T follicular helper cell (primary cell): ENCODE data around the gene OR2C1.
A peak's percentile ranks its signal among the peaks of the same experiment; 100 is the strongest.

Experiments
- DNase-seq: peaks from one replicate; pipeline ENCODE4 v3.0.0-alpha.2; 2020; ENCODE audit warnings: low read depth
- total RNA-seq, 2 experiments: gene quantifications; one replicate each; lab custom pipeline; 2026; lab: John Stamatoyannopoulos, UW

The OR2C1 gene
- 0.04 to 0.06 reads per million in 2 experiments for total RNA-seq

- no peak for DNase-seq
Measured at GRCh38 chr16:3355589-3355988, at the start of gene OR2C1. Gene OR2C1 (plus strand): TSS chr16:3355889. CDS start chr16:3355941, 52 bp downstream.

- DNase-seq: no peak
Measured at GRCh38 chr16:3306078-3306477, 49.6 kb upstream of the OR2C1 start.

- no peak for DNase-seq
Measured at GRCh38 chr16:3311496-3311895, 44.2 kb upstream of the OR2C1 start.

GRCh38 chr16:3317315-3317999 lies 38.2 kb upstream of the OR2C1 start:
- no peak for DNase-seq

- DNase-seq: no peak
Measured at GRCh38 chr16:3321816-3322215, 33.9 kb upstream of the OR2C1 start.

GRCh38 chr16:3327514-3327913 lies 28.2 kb upstream of the OR2C1 start:
- DNase-seq: no peak

- no peak for DNase-seq
Measured at GRCh38 chr16:3328104-3328503, 27.6 kb upstream of the OR2C1 start.

- DNase-seq: no peak
Measured at GRCh38 chr16:3328643-3329042, 27.0 kb upstream of the OR2C1 start.

GRCh38 chr16:3346041-3346440 lies 9.6 kb upstream of the OR2C1 start:
- no peak for DNase-seq

- DNase-seq: no peak
Measured at GRCh38 chr16:3347586-3347985, 8.1 kb upstream of the OR2C1 start.

GRCh38 chr16:3348547-3349167 lies 7.0 kb upstream of the OR2C1 start:
- no peak for DNase-seq

GRCh38 chr16:3349175-3349574 lies 6.5 kb upstream of the OR2C1 start:
- DNase-seq: no peak

GRCh38 chr16:3356118-3356517 lies 429 bp downstream of the OR2C1 start:
- no peak for DNase-seq

- no peak for DNase-seq
Measured at GRCh38 chr16:3358871-3359270, 3.2 kb downstream of the OR2C1 start.

- no peak for DNase-seq
Measured at GRCh38 chr16:3362931-3363330, 7.2 kb downstream of the OR2C1 start.

GRCh38 chr16:3363793-3364192 lies 8.1 kb downstream of the OR2C1 start:
- no peak for DNase-seq

GRCh38 chr16:3364774-3365427 lies 9.2 kb downstream of the OR2C1 start:
- peak; percentile 80 for DNase-seq

- DNase-seq: no peak
Measured at GRCh38 chr16:3369073-3369472, 13.4 kb downstream of the OR2C1 start.

GRCh38 chr16:3375680-3376079 lies 20.0 kb downstream of the OR2C1 start:
- DNase-seq: no peak

- DNase-seq: no peak
Measured at GRCh38 chr16:3377917-3378316, 22.2 kb downstream of the OR2C1 start.

- no peak for DNase-seq
Measured at GRCh38 chr16:3383045-3383448, 27.4 kb downstream of the OR2C1 start.

- DNase-seq: no peak
Measured at GRCh38 chr16:3388325-3388724, 32.6 kb downstream of the OR2C1 start.

- no peak for DNase-seq
Measured at GRCh38 chr16:3389663-3390338, 34.1 kb downstream of the OR2C1 start.
